ENCODE results near the gene CNN2.

DNA sequence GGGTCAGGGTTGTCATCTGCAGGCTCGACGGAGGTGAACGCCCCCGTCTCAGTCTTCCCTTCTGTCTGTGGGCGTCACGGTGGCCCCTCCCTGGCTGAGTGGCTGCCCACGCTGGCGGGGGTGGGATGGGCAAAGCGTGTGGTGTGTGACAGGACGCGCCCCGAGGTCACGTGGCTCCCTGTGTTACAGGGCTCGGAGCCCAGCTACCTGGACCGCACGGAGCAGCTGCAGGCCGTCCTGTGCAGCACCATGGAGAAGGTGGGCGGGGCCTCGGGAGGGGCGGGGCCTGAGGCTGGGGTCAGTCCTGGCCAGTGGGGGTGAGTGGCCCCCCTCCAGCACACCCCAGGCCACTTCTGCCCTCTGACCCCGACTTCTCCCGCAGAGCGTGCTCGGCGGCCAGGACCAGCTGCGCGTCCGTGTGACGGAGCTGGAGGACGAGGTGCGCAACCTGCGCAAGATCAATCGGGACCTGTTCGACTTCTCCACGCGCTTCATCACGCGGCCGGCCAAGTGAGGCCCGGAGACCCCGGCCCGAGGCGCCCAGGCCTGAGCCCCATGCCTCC lies 32.5 kb upstream of the CNN2 start:
- TF ChIP-seq, protein P1, sequence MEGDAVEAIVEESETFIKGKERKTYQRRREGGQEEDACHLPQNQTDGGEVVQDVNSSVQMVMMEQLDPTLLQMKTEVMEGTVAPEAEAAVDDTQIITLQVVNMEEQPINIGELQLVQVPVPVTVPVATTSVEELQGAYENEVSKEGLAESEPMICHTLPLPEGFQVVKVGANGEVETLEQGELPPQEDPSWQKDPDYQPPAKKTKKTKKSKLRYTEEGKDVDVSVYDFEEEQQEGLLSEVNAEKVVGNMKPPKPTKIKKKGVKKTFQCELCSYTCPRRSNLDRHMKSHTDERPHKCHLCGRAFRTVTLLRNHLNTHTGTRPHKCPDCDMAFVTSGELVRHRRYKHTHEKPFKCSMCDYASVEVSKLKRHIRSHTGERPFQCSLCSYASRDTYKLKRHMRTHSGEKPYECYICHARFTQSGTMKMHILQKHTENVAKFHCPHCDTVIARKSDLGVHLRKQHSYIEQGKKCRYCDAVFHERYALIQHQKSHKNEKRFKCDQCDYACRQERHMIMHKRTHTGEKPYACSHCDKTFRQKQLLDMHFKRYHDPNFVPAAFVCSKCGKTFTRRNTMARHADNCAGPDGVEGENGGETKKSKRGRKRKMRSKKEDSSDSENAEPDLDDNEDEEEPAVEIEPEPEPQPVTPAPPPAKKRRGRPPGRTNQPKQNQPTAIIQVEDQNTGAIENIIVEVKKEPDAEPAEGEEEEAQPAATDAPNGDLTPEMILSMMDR (IDR thresholded peaks at IDR 0.05) = no peak
- TF ChIP-seq POLR2A (IDR thresholded peaks at IDR 0.05) = no peak
